ENCODE data around the gene OR2T1. TPM values are rescaled to one million over a fixed set of nuclear protein-coding genes. Genes with fewer than 3 reads are reported as not detected.
"Not testable (repeated sequence)": the region's sequence is repeated elsewhere in the genome, so short reads cannot be mapped to it uniquely, and the experiment has no call there.

OR2T1 gene
- total RNA-seq, 1 donor from 2014 or later = not detected

- H3K27ac ChIP-seq; H3K36me3 ChIP-seq; H3K4me1 ChIP-seq; H3K9me3 ChIP-seq; H3K27me3 ChIP-seq; intact Hi-C loops (cut with DNase I); H3K4me3 ChIP-seq; DNase-seq (ENCODE audit: extremely low spot score in 2 of 2): not testable (repeated sequence)
Measured at GRCh38 chr1:248445399-248445798, 42.6 kb downstream of the OR2T1 start, which contains the start of gene OR2T2. OR2T2 (plus strand) TSS chr1:248445637; CDS start chr1:248452798, 7,161 bp downstream.

- H3K27ac ChIP-seq; H3K4me1 ChIP-seq; DNase-seq (ENCODE audit: extremely low spot score in 2 of 2); H3K9me3 ChIP-seq; intact Hi-C loops (cut with DNase I); H3K4me3 ChIP-seq; H3K36me3 ChIP-seq; H3K27me3 ChIP-seq: not testable (repeated sequence)
Measured at GRCh38 chr1:248448409-248449074, 45.7 kb downstream of the OR2T1 start.

- intact Hi-C loops (cut with DNase I); H3K9me3 ChIP-seq; H3K27ac ChIP-seq; H3K36me3 ChIP-seq; DNase-seq (ENCODE audit: extremely low spot score in 2 of 2); H3K4me3 ChIP-seq; H3K4me1 ChIP-seq; H3K27me3 ChIP-seq: not testable (repeated sequence)
Measured at GRCh38 chr1:248449821-248450465, 47.1 kb downstream of the OR2T1 start.

- intact Hi-C loops (cut with DNase I); H3K27me3 ChIP-seq; H3K27ac ChIP-seq; H3K4me1 ChIP-seq; DNase-seq (ENCODE audit: extremely low spot score in 2 of 2); H3K4me3 ChIP-seq; H3K9me3 ChIP-seq; H3K36me3 ChIP-seq: not testable (repeated sequence)
Measured at GRCh38 chr1:248450466-248451145, 47.8 kb downstream of the OR2T1 start.

- intact Hi-C loops (cut with DNase I); DNase-seq (ENCODE audit: extremely low spot score in 2 of 2); H3K4me3 ChIP-seq; H3K27me3 ChIP-seq; H3K36me3 ChIP-seq; H3K27ac ChIP-seq; H3K9me3 ChIP-seq; H3K4me1 ChIP-seq: not testable (repeated sequence)
Measured at GRCh38 chr1:248453619-248454018, 50.8 kb downstream of the OR2T1 start.

GRCh38 chr1:248455045-248455444 lies 52.2 kb downstream of the OR2T1 start:
- H3K9me3 ChIP-seq; H3K36me3 ChIP-seq; intact Hi-C loops (cut with DNase I); H3K27ac ChIP-seq; H3K27me3 ChIP-seq; H3K4me3 ChIP-seq; DNase-seq (ENCODE audit: extremely low spot score in 2 of 2); H3K4me1 ChIP-seq: not testable (repeated sequence)

- DNase-seq (ENCODE audit: extremely low spot score in 2 of 2); H3K27me3 ChIP-seq; H3K4me3 ChIP-seq; H3K9me3 ChIP-seq; H3K27ac ChIP-seq; intact Hi-C loops (cut with DNase I); H3K36me3 ChIP-seq; H3K4me1 ChIP-seq: not testable (repeated sequence)
Measured at GRCh38 chr1:248456635-248457034, 53.8 kb downstream of the OR2T1 start.

Other genes with a start within 250 kb of the OR2T1 start
- gene OR2M2, start 228.2 kb upstream of the OR2T1 start, total RNA-seq = not detected
- not detected for gene OR2M3, start 205.8 kb upstream of the OR2T1 start, total RNA-seq
- not detected for gene OR2M4, start 171.6 kb upstream of the OR2T1 start, total RNA-seq
- gene OR2T33, start 125.1 kb upstream of the OR2T1 start, total RNA-seq = not detected
- not detected for gene OR2T12, start 99.6 kb upstream of the OR2T1 start, total RNA-seq
- gene OR2M7, start 78.5 kb upstream of the OR2T1 start, total RNA-seq = not detected
- not detected for gene OR14C36, start 54.3 kb upstream of the OR2T1 start, total RNA-seq
- not detected for gene OR2T4, start 41.4 kb upstream of the OR2T1 start, total RNA-seq
- gene OR2T6, start 27.3 kb upstream of the OR2T1 start, total RNA-seq = not detected
- not detected for gene OR2T2, start 42.6 kb downstream of the OR2T1 start, total RNA-seq
- not detected for gene OR2T3, start 70.3 kb downstream of the OR2T1 start, total RNA-seq
- not detected for gene OR2T5, start 85.5 kb downstream of the OR2T1 start, total RNA-seq
- gene OR2G6, start 105.0 kb downstream of the OR2T1 start, total RNA-seq = not detected
- gene OR2T29, start 159.7 kb downstream of the OR2T1 start, total RNA-seq = not detected
- gene OR2T34, start 171.7 kb downstream of the OR2T1 start, total RNA-seq = not detected
- gene OR2T10, start 194.7 kb downstream of the OR2T1 start, total RNA-seq = not detected
- not detected for gene OR2T11, start 232.0 kb downstream of the OR2T1 start, total RNA-seq
- gene OR2T35, start 242.2 kb downstream of the OR2T1 start, total RNA-seq = not detected